SK-N-SH treated with all-trans-retinoic acid at 6 μM for 48 hours (cell line): ENCODE data around the gene HCRTR1.

Experiments used
- ATAC-seq: fragments of 200-7000 bp; cut with Tn5 transposase; 3 replicates; pipeline ENCODE4 v1.9.1; 2020; ENCODE audit warnings: mild to moderate bottlenecking, moderate library complexity
- ARNTL ChIP-seq: fragments of 450-650 bp; formaldehyde crosslinking; IDR thresholded peaks from 2 replicates; pipeline ENCODE4 v1.5.0; 2020; ENCODE audit warnings: low read depth, mild to moderate bottlenecking, moderate library complexity, borderline replicate concordance
- BACH2 ChIP-seq: fragments of 250-450 bp; sonication (Bioruptor Pico); IDR thresholded peaks from 2 replicates; pipeline ENCODE4 v1.9.0; 2021; ENCODE audit warnings: mild to moderate bottlenecking, borderline replicate concordance
- CREB5 ChIP-seq: fragments of 250-450 bp; sonication (Bioruptor Pico); IDR thresholded peaks from 2 replicates; pipeline ENCODE4 v1.5.1; 2020; ENCODE audit warnings: low read depth, mild to moderate bottlenecking, moderate library complexity
- CSDC2 ChIP-seq: fragments of 250-450 bp; sonication (Bioruptor Pico); IDR thresholded peaks from 2 replicates; pipeline ENCODE4 v1.5.0; 2020; ENCODE audit warnings: mild to moderate bottlenecking, moderate library complexity
- CSRNP3 ChIP-seq: fragments of 250-450 bp; sonication (Bioruptor Pico); IDR thresholded peaks from 2 replicates; pipeline ENCODE4 v1.5.1; 2021; ENCODE audit warnings: mild to moderate bottlenecking, moderate library complexity
- ESRRG ChIP-seq: fragments of 250-450 bp; sonication (Bioruptor Pico); IDR thresholded peaks from 2 replicates; pipeline ENCODE4 v1.6.1; 2021; ENCODE audit warnings: mild to moderate bottlenecking
- OSR1 ChIP-seq: fragments of 250-450 bp; sonication (Bioruptor Pico); IDR thresholded peaks from 2 replicates; pipeline ENCODE4 v1.8.0; 2022; ENCODE audit warnings: moderate library complexity, mild to moderate bottlenecking, inconsistent platforms
- PATZ1 ChIP-seq: fragments of 250-450 bp; sonication (Bioruptor Pico); IDR thresholded peaks from 2 replicates; pipeline ENCODE4 v1.8.0; 2020; ENCODE audit warnings: mild to moderate bottlenecking, moderate library complexity, borderline replicate concordance
- POU6F1 ChIP-seq: fragments of 250-450 bp; sonication (Bioruptor Pico); IDR thresholded peaks from 2 replicates; pipeline ENCODE4 v1.8.0; 2021; ENCODE audit warnings: low read depth, mild to moderate bottlenecking, moderate library complexity, borderline replicate concordance
- PPARA ChIP-seq: fragments of 250-450 bp; sonication (Bioruptor Pico); IDR thresholded peaks from 2 replicates; pipeline ENCODE4 v1.5.0; 2020; ENCODE audit warnings: mild to moderate bottlenecking, borderline replicate concordance
- RARB ChIP-seq: fragments of 250-450 bp; sonication (Bioruptor Pico); IDR thresholded peaks from 2 replicates; pipeline ENCODE4 v1.8.0; 2021; ENCODE audit warnings: mild to moderate bottlenecking, moderate library complexity
- SNAI2 ChIP-seq: fragments of 250-450 bp; sonication (Bioruptor Pico); IDR thresholded peaks from 2 replicates; pipeline ENCODE4 v1.5.0; 2020; ENCODE audit warnings: mild to moderate bottlenecking, moderate library complexity
- TCF4 ChIP-seq: fragments of 250-450 bp; sonication (Bioruptor Pico); IDR thresholded peaks from 2 replicates; pipeline ENCODE4 v1.8.0; 2021; ENCODE audit warnings: mild to moderate bottlenecking, moderate library complexity, borderline replicate concordance
- TOX ChIP-seq: fragments of 250-450 bp; sonication (Bioruptor Pico); IDR thresholded peaks from 2 replicates; pipeline ENCODE4 v1.8.0; 2021; ENCODE audit warnings: mild to moderate bottlenecking, moderate library complexity, borderline replicate concordance
- TSHZ2 ChIP-seq: fragments of 250-450 bp; sonication (Bioruptor Pico); IDR thresholded peaks from 2 replicates; pipeline ENCODE4 v1.5.0; 2020; ENCODE audit warnings: mild to moderate bottlenecking, moderate library complexity
- ZC3H10 ChIP-seq: fragments of 250-450 bp; sonication (Bioruptor Pico); IDR thresholded peaks from 2 replicates; pipeline ENCODE4 v1.5.1; 2021; ENCODE audit warnings: mild to moderate bottlenecking, moderate library complexity
- ZFP3 ChIP-seq: fragments of 250-450 bp; sonication (Bioruptor Pico); IDR thresholded peaks from 2 replicates; pipeline ENCODE4 v1.5.0; 2020; ENCODE audit warnings: mild to moderate bottlenecking, moderate library complexity
- ZFP30 ChIP-seq: fragments of 450-650 bp; formaldehyde crosslinking; IDR thresholded peaks from 2 replicates; pipeline ENCODE4 v1.5.0; 2022; ENCODE audit warnings: mild to moderate bottlenecking, moderate library complexity
- ZNF70 ChIP-seq: fragments of 450-650 bp; formaldehyde crosslinking; IDR thresholded peaks from 2 replicates; pipeline ENCODE4 v1.5.0; 2020; ENCODE audit warnings: mild to moderate bottlenecking, moderate library complexity
- ZNF8 ChIP-seq: fragments of 450-650 bp; formaldehyde crosslinking; IDR thresholded peaks from 2 replicates; pipeline ENCODE4 v1.5.0; 2020; ENCODE audit warnings: mild to moderate bottlenecking, moderate library complexity

Gene HCRTR1

GRCh38 chr1:31663622-31664452 lies 46.3 kb downstream of the HCRTR1 start:
- peak; percentile 64 for ATAC-seq
- TF ChIP-seq CSDC2 (CRISPR knock-in tag) (no peak), ZFP3 (CRISPR knock-in tag) (no peak), BACH2 (CRISPR knock-in tag) (no peak), ZFP30 (no peak), CSRNP3 (CRISPR knock-in tag) (no peak), TCF4 (no peak)

GRCh38 chr1:31664528-31664927 lies 47.0 kb downstream of the HCRTR1 start:
- no peak for ATAC-seq
- no peak for TF ChIP-seq CSRNP3 (CRISPR knock-in tag)
- TF ChIP-seq SNAI2 (CRISPR knock-in tag) = no peak
- no peak for TF ChIP-seq BACH2 (CRISPR knock-in tag)
- no peak for TF ChIP-seq ZNF70 (CRISPR knock-in tag)
- no peak for TF ChIP-seq RARB (CRISPR knock-in tag)
- TF ChIP-seq ZNF8 = no peak
- no peak for TF ChIP-seq OSR1 (CRISPR knock-in tag)
- no peak for TF ChIP-seq ESRRG
- TF ChIP-seq TOX (CRISPR knock-in tag) = no peak
- TF ChIP-seq ZFP30 = no peak
- no peak for TF ChIP-seq POU6F1
- TF ChIP-seq ZC3H10 (CRISPR knock-in tag) = no peak

GRCh38 chr1:31665234-31665878 lies 47.9 kb downstream of the HCRTR1 start:
- ATAC-seq = no peak
- TF ChIP-seq ESRRG = no peak
- TF ChIP-seq, all 23 proteins: peak for 0

- no peak; the same call in 2 of the 3 replicates for ATAC-seq
- TF ChIP-seq PPARA (CRISPR knock-in tag) = no peak
- no peak for TF ChIP-seq ESRRG
- TF ChIP-seq PATZ1 (CRISPR knock-in tag) = no peak
- no peak for TF ChIP-seq CSDC2 (CRISPR knock-in tag)
- TF ChIP-seq ARNTL = no peak
- TF ChIP-seq CSRNP3 (CRISPR knock-in tag) = no peak
- TF ChIP-seq ZC3H10 (CRISPR knock-in tag) = no peak
- TF ChIP-seq CREB5 (CRISPR knock-in tag) = no peak
- TF ChIP-seq TSHZ2 (CRISPR knock-in tag) = no peak
- no peak for TF ChIP-seq SNAI2 (CRISPR knock-in tag)
Measured at GRCh38 chr1:31666263-31666963, 48.9 kb downstream of the HCRTR1 start.
